GM21423 (cell line): ENCODE measurements around the gene CD226.
"Not testable (repeated sequence)": the region's sequence is repeated elsewhere in the genome, so short reads cannot be mapped to it uniquely, and the experiment has no call there.

Experiments
- ATAC-seq: cut with Tn5 transposase; IDR thresholded peaks from one replicate; pipeline ENCODE4 v1.9.1; 2021; ENCODE audit warnings: mild to moderate bottlenecking, moderate library complexity; ENCODE audit not compliant: unreplicated experiment

CD226 gene

DNA sequence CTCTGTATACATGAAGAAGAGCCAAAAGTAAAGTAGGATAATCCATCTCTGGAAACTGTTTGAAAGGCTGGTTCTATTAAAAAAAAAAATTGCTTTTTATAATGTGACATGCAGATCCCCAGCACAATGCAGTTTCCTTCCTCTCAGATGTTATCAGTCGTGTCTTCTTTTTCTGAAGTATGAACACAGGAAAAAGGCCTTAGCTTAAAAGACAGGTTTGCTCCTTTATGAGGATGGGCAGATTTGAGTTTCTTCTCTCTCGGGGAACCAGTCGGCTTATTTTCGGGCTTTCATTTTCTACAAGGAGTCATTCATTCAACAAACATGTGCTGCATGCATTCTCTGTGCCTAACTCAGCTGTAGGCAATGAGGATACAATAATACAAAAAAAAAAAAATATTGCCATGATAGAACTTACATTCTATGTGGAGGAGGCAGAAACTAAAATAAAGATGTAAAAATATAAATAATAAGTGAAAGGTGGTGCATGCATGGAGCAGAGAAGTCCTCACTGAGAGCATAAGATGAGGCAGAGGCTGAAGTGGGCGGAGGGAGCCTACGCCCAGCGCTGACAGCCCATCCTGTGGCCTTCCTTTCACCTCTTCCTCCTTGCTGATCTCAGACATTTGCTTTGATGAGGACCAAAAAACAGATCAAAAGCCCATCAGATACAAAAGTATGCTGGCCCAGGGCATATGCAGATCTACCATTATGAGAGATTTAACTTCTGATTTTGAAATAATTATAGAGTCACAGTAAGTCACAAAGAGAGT, at the start of gene CD226:
Gene CD226 (minus strand): TSS at position 513 of the 773 bp plus-strand sequence. CDS start 467 bp downstream, at position 46.
- peak; percentile 44 for ATAC-seq

DNA sequence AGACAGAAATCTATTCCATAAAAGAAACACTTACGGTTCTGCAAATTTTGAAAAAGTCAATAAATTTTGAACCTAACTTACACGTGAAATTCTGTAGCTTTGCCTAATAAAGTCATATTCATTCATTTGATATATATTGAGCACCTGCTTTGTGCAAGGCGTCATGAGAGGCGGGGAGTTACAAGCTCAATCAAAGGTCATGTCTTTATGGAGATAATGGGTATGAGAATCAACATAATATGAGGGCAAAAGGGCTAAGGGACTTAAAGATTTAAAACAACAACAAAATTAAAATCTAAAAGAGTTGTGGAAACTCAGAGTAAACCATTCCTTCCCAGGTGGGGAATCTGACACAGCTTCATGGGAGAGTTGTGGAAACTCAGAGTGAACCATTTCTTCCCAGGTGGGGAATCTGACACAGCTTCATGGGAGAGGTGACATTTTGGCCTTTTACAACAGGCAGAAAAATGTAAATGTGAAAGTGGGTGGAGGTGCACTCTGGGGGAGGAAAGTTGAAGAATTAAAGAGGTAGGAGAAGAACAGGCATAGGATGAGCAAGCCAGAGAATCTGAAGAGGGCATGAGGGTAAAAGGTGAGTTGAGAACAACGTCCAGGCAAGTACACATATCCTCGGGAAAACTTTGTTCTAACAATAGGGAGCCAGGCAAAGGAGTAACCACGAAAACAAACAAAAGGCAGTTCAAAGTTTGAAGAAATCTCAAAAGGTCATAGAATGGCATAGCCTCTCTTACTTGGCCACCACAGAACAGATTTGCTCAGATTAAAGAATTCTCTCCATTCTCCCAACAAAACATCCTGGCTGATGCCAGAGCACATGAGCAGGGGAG, 49.5 kb upstream of the CD226 start:
- ATAC-seq, result no peak

DNA sequence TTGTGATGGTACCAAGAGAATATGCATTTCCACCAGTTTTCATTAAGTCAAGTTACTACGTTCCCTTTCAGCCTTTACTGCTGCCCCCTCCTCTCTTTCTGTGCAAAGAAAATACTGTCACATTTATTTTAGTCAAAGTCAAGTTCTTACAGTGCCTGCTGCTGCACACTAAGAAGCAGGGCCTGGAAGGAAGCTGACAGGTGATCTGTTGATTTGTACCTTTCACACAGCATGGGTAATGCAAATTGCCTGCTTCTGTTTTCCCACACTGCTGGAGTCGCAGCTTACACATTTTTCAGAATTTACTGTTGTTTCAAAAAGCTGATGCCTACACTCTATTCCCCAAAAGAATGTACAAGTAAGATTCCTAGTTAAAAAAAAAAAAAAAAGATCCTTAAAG, 48.7 kb upstream of the CD226 start:
- no peak for ATAC-seq

DNA sequence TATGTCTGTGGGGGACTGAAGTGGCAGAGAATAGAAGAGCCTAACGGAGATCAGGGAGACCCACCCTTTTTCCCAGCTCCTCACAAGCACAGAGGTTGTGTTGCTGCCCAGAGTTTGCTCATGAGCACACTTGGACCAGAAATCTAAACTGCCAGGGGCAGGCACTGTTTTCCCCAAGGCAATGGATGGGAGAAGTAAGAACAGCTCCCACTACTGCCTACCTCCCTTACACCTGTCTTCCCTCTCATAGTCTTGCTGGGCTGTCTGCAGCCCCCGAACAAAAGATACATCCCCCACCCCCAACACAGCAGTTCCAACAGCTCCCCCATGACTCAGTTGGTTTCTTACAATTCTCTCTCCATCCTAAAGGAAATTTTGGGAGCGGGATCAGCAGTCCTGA, 48.1 kb upstream of the CD226 start:
- ATAC-seq, result no peak

DNA sequence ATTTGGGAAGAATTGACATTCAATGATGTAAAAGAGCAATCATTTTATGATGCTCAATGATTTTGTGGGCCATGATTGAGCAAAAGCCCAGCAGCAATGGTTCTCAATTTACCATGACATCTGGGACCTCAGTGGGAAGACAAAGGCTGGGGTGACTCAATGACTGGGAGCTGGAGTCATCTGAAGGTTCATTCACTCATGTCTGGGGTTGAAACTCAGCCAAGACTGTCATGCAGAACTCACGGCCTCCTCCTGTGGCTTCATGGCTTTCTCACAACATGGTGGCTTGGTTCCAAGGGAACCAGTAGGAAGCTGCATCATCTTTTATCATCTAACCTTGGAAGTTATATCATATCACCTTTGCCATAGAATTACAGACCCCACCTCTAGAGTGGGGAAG, 45.1 kb upstream of the CD226 start:
- no peak for ATAC-seq

DNA sequence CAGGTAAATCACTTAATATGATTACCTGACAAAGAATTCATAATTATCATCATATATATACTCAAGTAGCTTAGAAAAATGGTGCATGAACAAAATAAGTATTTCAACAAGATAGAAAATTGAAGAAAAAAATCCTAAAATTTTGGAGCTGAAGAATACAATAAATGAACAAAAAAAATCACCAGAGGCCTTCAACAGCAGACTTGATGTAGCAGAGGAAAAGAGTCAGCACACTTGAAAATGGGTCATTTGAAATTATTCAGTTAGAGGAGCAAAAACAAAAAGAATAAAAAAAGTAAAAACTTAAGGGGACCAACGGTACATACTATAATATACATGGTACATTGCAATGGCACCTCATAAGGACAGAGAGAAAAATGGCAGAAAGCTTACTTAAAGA, 40.2 kb upstream of the CD226 start:
- no peak for ATAC-seq

DNA sequence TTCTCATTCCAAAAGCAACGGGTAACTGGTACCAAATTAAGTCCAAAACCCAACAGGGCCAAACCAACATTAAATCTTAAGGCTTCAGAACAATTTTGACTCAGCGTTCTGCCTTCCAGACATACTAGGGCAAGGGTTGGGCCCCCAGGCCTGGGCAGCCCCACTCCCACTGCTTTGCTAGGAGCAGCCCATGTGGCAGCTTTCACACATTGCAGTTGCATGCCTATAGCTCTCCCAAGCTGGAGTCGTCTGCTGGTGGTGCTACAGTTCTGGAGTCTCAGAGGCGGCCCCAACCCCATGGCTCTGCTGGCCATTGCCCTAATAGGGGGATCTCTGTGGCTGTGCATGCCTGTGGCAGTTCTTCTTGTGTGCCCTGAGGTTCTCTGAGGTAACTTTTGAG, 37.6 kb upstream of the CD226 start:
- no peak for ATAC-seq

DNA sequence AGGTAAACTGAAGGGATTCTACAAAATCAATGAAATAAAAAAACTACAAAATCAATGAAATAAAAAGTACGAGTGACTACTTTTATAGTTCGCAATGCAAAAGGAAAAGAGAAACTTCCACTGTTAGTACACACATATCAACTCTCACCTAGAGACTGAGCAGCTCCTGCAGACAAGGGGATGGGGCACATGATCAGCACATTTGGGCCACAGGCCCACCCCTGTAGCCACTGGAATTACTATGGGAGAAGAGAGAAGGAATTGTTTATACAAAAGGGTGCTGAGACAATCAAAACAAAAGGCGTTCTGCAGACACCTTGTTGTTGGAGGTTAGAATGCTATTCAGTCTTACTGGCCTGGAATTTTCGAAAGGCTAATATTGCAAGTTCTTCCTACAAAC, 34.7 kb upstream of the CD226 start:
- ATAC-seq, result no peak

DNA sequence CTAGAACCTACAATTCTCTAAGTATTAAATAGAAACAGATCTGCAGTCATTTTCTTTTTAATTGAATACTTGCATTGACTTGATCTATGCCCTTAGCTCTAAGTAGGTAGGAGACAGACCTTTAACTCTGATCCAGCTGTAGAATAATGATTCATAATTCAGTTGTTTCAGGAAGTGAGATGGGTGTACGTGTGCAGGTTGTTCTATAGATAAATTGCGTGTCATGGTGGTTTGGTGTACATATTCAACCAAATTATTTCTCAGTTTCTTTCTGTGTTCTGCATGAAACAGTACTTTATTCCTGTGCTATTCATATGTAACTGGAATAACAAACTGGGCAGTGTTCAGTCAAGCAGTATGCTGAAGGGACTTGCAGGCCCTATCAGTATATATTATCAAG, 34.3 kb upstream of the CD226 start:
- ATAC-seq, result peak; percentile 55

DNA sequence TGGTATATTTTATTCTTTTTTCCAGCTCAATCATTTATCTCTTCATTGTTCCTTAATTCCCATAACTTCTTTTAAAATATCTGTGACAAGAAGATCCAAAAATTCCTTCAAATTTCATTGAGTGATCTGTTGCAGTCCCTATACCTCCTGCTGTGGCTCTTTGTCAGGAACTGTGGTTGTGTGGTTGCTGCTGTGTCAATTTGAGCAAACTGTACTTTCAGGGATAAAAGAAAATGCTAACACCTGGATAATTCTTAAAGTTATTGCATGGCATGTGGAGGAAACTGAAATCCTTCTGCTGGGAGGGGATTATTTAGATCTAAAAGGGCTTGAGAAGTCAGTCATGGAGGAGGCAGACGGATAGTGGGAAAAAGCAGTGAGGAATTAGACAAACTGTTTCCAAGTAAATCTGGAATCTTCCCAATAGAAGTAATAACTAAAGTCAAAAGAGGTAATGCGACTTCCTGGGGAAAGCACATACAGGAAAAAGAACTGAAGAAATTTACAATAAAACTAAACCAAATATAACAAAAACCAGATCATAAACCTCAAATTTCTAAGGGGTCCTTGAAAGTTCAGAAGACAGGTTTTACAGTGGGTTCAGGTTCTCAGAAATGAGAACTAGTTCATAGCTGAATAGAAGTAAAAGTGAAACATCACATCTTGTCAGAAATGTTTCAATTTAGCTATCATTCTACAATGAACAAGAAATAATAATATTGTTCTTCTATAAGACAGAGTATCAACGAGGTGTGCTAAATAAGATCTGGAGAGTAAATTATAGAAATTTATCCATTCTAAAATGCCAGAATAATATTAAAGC, 33.5 kb upstream of the CD226 start:
- ATAC-seq, result no peak

DNA sequence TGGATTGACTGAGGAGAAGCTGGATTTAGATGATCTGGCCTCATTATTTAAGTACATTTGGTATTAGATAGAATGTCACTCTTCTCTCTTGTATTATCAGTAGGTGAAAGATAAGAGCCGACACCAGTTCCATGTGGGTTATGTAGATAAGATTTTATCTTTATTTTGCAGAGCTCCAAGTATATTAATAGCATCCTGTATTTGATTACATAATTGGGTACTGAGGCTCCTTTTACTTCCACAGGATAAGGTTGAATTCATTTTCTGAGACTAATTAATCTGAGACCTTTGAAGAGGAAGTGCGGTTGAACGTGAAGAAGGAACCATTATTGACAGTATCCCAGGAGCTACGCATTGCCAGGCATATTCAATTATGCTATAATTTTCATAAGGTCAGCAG, 32.8 kb upstream of the CD226 start:
- no peak for ATAC-seq

DNA sequence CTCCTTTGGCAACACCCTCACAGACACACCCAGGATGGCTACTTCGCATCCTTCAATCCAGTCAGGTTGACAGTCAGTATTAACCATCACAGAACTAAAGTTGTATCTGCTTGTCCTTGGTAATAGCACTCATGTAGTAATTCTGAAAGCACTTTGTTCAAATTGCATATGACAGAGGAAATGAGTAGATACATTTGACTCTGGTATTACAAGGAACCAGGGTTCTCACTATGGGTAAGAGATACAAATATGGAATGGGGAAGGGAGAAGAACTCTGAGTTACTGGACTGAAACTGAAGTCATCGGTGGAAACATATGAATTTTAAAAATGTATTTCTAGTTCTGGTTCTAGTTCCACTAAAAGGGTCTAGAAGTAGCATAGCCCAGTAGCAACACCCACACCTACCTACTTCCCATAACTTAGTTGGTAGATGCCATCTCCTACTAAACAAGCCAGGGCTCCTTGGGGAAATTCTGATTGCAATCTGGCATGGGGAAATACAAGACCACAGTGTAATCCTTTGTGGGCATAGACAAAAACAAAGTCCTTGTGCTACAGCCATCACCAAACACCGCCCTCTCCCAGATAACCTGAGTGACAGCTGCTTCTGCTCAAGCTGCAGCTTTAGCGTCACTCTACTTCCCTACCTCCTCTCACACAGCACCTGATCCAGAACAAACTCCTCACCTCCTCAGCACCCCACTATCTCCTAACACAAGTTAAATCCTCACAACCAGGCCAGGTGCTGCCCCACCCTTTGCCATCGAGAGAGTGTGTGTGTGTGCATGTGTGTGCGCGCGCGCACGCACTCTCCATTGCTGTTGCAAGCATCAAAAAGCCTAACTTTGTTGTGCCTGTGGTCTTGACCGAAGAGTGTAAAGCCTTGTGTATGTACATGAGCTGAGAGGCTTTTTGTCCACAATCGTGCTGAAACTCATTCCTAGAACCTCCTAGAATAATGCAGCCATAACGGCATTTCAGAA, 31.4 kb upstream of the CD226 start:
- ATAC-seq, result peak; percentile 52

DNA sequence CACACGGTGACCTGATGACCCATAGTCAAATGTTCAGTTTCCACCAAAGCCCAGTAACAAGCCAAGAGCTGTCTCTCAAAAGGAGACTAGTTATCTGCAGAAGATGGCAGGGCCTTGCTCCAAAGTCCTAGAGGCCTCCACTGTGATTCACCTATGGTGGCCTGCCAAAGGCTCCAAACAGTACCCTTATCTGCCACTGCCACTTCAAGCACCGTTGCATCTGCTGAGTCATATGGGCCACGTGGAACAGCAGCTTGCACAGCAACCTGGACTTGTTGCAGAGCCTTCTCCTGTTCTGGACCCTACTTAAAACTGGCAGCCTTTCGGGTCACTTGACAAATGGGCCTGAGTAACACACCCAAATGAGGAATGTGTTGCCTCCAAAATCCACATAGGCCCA, 27.6 kb upstream of the CD226 start:
- ATAC-seq, result not testable (repeated sequence)

DNA sequence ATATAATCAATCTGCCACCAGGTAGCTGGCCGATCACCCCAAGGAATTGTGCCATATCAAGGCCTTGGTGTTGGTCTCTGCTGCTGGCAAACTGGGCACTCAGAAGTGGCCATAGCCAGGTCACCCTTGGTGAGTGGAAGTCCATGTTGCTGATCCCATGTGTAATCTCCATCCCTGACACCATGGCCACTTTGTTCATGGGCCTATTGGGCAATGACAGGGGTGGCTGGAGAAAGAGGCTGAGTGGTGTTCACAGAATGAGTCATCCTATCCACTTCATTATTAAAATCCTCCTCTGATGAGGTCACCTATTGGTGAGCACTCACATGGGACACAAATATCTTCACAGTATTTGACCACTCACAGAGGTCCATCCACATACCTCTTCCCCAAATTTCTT, 26.7 kb upstream of the CD226 start:
- no peak for ATAC-seq

DNA sequence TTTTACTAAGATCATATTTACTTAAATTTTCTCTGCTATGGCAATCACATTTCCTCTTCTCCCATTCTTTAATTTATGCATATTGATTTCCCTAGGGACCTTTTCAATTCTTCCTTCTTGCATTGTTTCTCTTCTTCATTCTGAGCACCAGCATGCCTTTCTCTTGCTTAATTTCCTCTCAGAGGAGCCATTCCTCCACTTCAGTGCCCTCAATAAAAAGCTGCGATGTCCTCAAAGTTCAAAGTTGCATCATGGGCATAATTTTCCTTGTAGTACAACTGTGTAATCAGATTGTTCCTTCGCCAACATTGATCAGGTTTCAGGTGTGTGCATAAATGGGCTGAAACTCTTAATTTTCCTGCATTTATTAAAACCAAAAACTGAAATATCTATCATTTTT, 21.8 kb upstream of the CD226 start:
- ATAC-seq, result no peak

DNA sequence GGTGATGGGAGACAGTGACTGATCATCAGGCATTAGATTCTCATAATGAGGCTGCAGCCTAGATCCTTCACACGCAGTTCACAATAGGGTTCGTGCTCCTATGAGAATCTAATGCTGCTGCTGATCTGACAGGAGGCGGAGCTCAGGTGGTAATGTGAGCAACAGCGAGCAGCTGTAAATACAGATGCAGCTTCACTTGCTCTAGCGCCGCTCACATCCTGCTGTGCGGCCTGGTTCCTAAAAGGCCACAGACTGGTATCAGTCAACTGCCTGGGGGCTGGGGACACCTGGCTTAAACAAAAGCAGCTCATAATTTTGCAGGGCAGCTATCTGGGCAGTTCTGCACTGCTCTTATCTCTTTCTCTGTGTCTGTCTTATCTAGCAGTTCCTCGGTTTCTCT, 20.4 kb upstream of the CD226 start:
- ATAC-seq, result peak; percentile 93

DNA sequence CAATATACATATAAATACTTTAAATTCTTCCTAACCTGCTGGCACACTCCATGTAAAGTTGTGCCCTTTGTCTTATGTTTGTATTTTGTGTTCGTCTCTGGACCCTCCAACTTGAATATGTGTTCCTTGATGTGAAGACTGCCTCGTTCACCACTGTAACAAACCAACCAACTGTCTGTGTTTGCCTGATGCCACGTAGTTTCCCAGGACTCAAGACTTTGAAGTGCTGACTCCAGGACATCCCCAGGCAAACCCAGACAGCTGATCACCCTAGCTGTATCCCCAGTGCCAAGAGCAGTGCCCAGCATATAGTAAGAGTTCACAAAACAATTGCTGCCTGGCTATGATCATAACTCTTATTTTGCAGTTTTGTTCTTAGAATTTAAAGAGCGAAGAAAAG, 15.5 kb upstream of the CD226 start:
- ATAC-seq, result no peak

DNA sequence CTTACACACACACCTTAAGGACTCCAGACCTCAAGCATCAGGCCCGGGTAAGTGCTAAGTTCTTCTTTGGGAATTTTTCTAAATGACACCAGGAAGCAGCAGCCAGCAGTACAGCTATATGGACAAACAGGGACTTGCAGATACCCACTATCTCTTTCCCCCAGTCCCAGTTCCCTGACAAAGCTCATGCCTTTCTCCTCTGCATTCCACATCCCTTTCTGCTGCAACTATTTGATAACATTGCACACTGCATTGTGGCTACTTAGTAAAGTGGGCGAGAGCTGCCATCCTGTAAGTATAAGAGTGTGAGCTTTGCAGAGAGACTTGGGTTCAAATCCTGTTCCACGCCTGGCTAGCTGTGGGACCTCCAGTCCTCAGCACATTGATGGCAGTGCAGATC, 14.0 kb upstream of the CD226 start:
- ATAC-seq, result no peak

DNA sequence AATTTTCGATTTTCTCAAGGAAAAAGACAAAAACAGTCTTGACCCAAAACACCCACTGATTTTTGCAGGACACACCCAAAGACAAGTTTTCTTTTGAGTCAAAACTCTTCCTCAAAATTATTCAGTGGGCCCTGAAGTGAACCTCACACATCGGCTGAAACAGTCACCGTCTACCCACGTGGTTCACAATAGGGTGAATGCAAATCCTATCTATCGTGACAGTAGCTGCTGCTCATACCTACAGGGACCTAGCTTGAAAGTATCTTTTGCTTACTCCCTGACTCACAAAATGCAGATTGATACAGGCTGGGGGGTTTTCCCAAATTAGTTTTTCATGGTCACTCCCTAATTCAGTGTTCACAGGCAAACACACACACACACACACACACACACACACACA, 10.7 kb upstream of the CD226 start:
- ATAC-seq, result peak; percentile 41

DNA sequence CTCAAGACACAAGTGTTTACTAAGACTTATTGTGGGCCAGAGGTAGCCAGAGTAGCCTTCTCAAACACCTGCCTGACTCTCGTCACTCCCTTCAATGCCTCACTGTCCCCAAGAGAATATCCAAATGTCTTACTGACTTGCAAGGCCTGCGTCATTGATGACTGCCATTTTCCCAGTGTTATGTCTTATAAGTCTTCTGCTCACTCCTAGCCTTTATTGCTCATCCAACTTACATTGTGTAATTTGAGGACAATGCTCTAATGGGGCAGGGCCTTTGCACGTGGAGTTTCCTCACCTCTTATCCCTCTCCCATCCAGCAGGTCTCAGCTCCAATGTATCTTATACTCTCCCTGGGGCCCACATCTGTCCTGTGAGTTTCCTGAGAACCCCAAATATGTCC, 10.1 kb upstream of the CD226 start:
- ATAC-seq, result no peak
